Esophagus muscularis mucosa (tissue), 4 donors: ENCODE measurements around the gene SHANK3. TPM values are rescaled to one million over a fixed set of nuclear protein-coding genes. Genes with fewer than 3 reads are reported as not detected.

Source experiments
- DNase-seq: peaks from one replicate; pipeline ENCODE4 v3.0.0-alpha.2; 2017; ENCODE audit errors: extremely low spot score
- H3K27ac ChIP-seq, 4 donors: fragments of 200-600 bp; sonication (generic); replicated peaks in 1 of 4; 1 replicate in 3 of 4; 2 replicates in 1 of 4; pipeline ENCODE4 v1.5.1; 2016 to 2019; ENCODE audit warnings: mild to moderate bottlenecking in 1 of 4
- H3K27me3 ChIP-seq, 4 donors: fragments of 200-600 bp; sonication (generic); one replicate each; pipeline versions ENCODE4 v1.5.1 to v1.6.0; 2016 to 2019
- H3K36me3 ChIP-seq, 4 donors: fragments of 200-600 bp; sonication (generic); one replicate each; pipeline ENCODE4 v1.5.1; 2016 to 2019
- H3K4me1 ChIP-seq, 4 donors: fragments of 200-600 bp; sonication (generic); one replicate each; pipeline ENCODE4 v1.5.1; 2016 to 2019
- H3K4me3 ChIP-seq, 4 donors: fragments of 200-600 bp; sonication (generic); 1 replicate in 2 of 4; 2 replicates in 2 of 4; pipeline ENCODE4 v1.5.1; 2016 to 2019; ENCODE audit warnings: mild to moderate bottlenecking in 4 of 4, moderate library complexity in 1 of 4
- H3K9me3 ChIP-seq, 4 donors: fragments of 200-600 bp; sonication (generic); 1 replicate in 3 of 4; 2 replicates in 1 of 4; pipeline ENCODE4 v1.5.1; 2016 to 2019
- CTCF ChIP-seq, 3 experiments: fragments of 200-600 bp in 2 of 3; fragments of 450-650 bp in 1 of 3; sonication (generic) in 2 of 3; IDR thresholded peaks; one replicate each; pipeline ENCODE4 v1.5.1; 2017 to 2019; ENCODE audit warnings: antibody characterized with exemption in 3 of 3, mild to moderate bottlenecking in 2 of 3, moderate library complexity in 1 of 3
- EP300 ChIP-seq: sonication (generic); formaldehyde crosslinking; IDR thresholded peaks from one replicate; pipeline ENCODE4 v1.6.1; 2017; ENCODE audit warnings: antibody characterized with exemption
- POLR2A ChIP-seq: fragments of 450-650 bp; IDR thresholded peaks from one replicate; pipeline ENCODE4 v1.6.1; 2017; ENCODE audit warnings: antibody characterized with exemption, moderate library complexity, mild to moderate bottlenecking, low read depth
- POLR2AphosphoS5 ChIP-seq, 2 donors: sonication (generic); formaldehyde crosslinking; IDR thresholded peaks; one replicate each; pipeline ENCODE4 v1.6.1; 2017; ENCODE audit warnings: antibody characterized with exemption in 2 of 2
- WGBS: methylation state at CpG from one replicate; pipeline ENCODE4 v1.1.5; 2018; 5-methylcytosine and 5-hydroxymethylcytosine counted together
- intact Hi-C: fragments of 100-400 bp; cut with DNase I; formaldehyde crosslinking; loops from one replicate; pipeline ENCODE4 v1.15.1; 2023
- total RNA-seq, 4 donors: library from RNA; depleted of rRNA; stranded (reverse); fragments of >200 nt; gene quantifications; one replicate each; pipeline versions ENCODE4 v1.1.0 to v1.2.1, GENCODE V29; 2016

Gene SHANK3
- total RNA-seq, 4 donors from 2014 or later: 7.0 to 21.1 (median 16.0) TPM

DNA sequence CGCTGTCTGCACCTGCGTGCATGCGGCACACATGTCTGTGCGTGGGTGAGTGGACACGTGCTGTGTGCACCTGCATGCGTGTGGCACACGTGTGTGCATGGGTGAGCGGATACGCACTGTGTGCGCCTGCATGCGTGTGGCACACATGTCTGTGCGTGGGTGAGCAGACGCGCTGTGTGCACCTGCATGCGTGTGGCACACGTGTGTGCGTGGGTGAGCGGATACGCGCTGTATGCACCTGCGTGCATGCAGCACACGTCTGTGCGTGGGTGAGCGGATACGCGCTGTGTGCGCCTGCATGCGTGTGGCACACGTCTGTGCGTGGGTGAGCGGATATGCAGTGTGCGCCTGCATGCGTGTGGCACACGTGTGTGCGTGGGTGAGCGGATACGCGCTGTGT is 38.3 kb downstream of the SHANK3 start:
- TF ChIP-seq CTCF (IDR thresholded peaks at IDR 0.05) (no peak), POLR2A (no peak)
- intact Hi-C loops: no loop called here
- WGBS: 91% methylated on average over 30 of the region's 38 CpGs
- Histone ChIP-seq H3K4me1 (peaks cover 9 to 32% (median 25%) of the 10 kb centered on the region in 4 donors), H3K4me3 (no peak overlapping the region), H3K9me3 (no peaks in the 10 kb centered on the region), H3K27me3 (no peaks in the 10 kb centered on the region), H3K27ac (no peak overlapping the region), H3K36me3 (peaks cover 0 to 65% (median 26%) of the 10 kb centered on the region in 4 donors)
- DNase-seq: no peak

DNA sequence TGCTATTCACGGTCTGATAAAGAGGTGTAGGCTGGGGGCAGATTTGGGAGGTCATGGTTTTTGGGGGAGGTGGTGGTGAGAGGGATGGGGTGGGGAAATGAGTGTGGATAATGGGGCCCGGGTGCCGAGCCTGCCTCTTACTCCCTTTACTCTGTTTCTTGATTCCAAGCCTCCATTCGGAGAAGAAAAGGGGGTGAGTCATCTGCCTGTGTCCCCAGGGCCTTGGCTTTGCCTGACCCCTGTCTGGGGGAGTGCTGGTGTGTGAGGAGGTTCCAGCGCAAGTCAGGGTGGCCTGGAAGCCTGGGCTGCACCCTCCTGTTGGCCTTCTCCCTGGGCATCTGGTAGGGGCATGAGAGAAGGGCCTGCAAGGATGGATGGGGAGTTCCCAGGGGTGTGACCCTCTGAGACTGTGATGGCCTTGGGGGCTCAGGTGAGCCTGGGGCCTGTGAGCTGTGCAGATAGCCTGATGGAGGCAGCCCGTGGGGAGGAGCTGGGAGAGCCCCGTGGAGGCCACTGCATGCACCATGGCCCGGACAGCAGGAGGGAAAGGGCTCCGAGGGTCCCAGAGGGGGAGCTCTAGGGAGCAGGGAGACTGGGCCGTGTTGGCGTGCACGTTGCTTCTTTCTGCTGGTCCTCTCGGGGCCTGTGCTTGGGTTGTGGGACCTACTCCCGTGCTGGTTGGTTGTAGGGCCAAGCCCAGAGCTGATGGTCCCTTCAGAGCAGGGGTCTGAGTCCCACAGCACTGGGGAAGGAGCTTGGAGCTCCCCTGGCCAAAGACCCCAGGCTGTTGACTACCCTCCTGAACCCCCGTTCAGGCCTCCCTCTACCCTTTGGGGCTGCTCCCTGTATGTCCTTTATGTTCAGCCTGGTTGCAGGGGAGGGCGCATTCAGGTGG is 39.1 kb downstream of the SHANK3 start:
- H3K4me3 ChIP-seq: no peak overlapping the region
- WGBS: 78% methylated on average over 15 of the region's 16 CpGs
- peaks cover 9 to 32% (median 25%) of the 10 kb centered on the region in 4 donors for H3K4me1 ChIP-seq
- intact Hi-C loops: no loop called here
- no peak for DNase-seq
- TF ChIP-seq POLR2AphosphoS5 (IDR thresholded peaks at IDR 0.05) (no peak), POLR2A (no peak), EP300 (no peak), CTCF (IDR thresholded peaks at IDR 0.05) (no peak)
- H3K27me3 ChIP-seq: no peaks in the 10 kb centered on the region
- no peaks in the 10 kb centered on the region for H3K9me3 ChIP-seq
- no peak overlapping the region for H3K27ac ChIP-seq
- H3K36me3 ChIP-seq: peaks cover 0 to 65% (median 19%) of the 10 kb centered on the region in 4 donors

DNA sequence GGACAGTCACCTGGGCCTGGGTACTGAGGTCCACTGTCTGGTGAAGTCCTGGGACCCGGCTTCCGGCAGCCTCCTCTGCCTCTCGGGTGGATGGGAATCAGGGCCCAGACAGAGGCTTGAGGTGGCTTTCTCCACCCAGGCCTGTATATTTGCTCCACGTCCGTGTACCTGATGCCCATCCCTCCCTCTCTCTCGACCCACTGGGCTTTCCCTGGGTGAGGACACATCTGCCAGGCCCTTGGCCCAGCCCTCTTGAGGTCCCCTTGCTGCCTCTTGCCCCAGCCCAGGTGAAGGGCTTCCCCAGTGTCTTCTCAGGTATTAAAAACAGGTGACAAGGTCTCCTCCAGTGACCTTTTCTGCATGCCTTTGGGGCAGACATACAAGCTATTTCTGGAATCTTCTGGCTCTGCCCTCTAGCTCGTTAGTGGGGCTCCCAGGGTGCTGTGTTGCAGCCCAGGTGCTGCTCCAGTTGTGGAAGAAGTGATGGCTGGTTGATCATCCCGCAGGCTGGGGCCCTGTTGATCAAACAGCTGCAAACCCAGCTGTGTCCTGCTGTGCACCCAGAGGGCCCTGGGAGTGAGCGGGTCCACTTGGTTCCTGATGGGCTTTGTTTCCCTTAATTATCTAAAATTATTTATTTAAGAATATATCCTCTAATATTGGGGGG is 39.9 kb downstream of the SHANK3 start:
- Histone ChIP-seq H3K4me3 (no peak overlapping the region), H3K9me3 (no peaks in the 10 kb centered on the region), H3K4me1 (peaks cover 9 to 32% (median 25%) of the 10 kb centered on the region in 4 donors), H3K36me3 (peaks cover 0 to 71% (median 26%) of the 10 kb centered on the region in 4 donors), H3K27me3 (no peaks in the 10 kb centered on the region), H3K27ac (peak overlapping the region in 2 of 4 donors; percentile 4 to 23)
- TF ChIP-seq EP300 (no peak), CTCF (IDR thresholded peaks at IDR 0.05) (no peak), POLR2AphosphoS5 (IDR thresholded peaks at IDR 0.05) (no peak), POLR2A (no peak)
- 72% methylated on average over 7 of the region's 9 CpGs for WGBS
- intact Hi-C loops: no loop called here
- no peak for DNase-seq

- WGBS: 79% methylated on average over 13 of the region's 13 CpGs
- no peak for TF ChIP-seq CTCF (IDR thresholded peaks at IDR 0.05)
- TF ChIP-seq POLR2AphosphoS5 (IDR thresholded peaks at IDR 0.05): no peak
- no peak for TF ChIP-seq EP300
- no peak for TF ChIP-seq POLR2A
- no peaks in the 10 kb centered on the region for H3K9me3 ChIP-seq
- no peak overlapping the region for H3K4me3 ChIP-seq
- no peak for DNase-seq
- H3K36me3 ChIP-seq: peaks cover 0 to 72% (median 30%) of the 10 kb centered on the region in 4 donors
- intact Hi-C loops: no loop called here
- peak overlapping the region in 2 of 4 donors; percentile 21 to 23 for H3K27ac ChIP-seq
- no peaks in the 10 kb centered on the region for H3K27me3 ChIP-seq
- H3K4me1 ChIP-seq: peaks cover 9 to 32% (median 25%) of the 10 kb centered on the region in 4 donors
Measured at GRCh38 chr22:50713008-50713385, 40.4 kb downstream of the SHANK3 start.
